Measurements from ENCODE around the gene SACM1L.

DNA sequence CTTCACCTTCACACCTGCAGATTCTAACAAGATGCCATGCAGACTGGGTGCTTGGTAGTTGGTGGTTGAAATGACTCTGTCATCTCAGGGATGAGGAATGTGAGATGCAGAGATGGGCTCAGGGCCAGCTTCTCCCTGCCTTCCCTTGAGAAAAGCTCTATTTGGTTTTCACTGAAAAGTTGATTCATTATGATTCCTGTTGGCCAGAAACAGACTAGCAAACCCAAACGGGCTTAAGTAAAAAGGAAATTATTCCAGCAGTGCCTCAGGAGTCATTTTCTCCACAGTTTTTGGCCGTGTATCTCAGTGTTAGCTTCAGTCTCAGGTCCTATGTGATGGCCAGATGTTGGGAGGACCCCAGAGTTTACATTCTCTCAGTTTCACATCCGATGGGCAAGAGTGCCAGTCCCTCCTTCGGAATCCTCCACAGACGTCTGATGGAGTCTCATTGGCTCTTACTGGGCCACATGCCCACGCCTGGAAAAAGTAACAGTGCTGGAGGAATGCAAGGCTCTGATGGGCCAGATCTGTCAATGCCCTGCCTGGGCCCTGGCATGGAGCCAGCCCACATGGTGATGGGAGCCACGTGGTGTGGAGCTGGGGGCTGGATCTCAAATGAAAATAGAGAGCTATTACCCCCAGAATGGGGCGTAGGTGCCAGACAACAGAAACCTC lies 22.3 kb upstream of the SACM1L start:
- TF ChIP-seq, protein P1, sequence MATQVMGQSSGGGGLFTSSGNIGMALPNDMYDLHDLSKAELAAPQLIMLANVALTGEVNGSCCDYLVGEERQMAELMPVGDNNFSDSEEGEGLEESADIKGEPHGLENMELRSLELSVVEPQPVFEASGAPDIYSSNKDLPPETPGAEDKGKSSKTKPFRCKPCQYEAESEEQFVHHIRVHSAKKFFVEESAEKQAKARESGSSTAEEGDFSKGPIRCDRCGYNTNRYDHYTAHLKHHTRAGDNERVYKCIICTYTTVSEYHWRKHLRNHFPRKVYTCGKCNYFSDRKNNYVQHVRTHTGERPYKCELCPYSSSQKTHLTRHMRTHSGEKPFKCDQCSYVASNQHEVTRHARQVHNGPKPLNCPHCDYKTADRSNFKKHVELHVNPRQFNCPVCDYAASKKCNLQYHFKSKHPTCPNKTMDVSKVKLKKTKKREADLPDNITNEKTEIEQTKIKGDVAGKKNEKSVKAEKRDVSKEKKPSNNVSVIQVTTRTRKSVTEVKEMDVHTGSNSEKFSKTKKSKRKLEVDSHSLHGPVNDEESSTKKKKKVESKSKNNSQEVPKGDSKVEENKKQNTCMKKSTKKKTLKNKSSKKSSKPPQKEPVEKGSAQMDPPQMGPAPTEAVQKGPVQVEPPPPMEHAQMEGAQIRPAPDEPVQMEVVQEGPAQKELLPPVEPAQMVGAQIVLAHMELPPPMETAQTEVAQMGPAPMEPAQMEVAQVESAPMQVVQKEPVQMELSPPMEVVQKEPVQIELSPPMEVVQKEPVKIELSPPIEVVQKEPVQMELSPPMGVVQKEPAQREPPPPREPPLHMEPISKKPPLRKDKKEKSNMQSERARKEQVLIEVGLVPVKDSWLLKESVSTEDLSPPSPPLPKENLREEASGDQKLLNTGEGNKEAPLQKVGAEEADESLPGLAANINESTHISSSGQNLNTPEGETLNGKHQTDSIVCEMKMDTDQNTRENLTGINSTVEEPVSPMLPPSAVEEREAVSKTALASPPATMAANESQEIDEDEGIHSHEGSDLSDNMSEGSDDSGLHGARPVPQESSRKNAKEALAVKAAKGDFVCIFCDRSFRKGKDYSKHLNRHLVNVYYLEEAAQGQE (IDR thresholded peaks at IDR 0.05; ENCODE audit: insufficient read depth in 1 of 2, low read depth in 2 of 2, low read length in 2 of 2): no peak
- TF ChIP-seq POLR2AphosphoS5 (IDR thresholded peaks at IDR 0.05; ENCODE audit: low read depth, low read length): no peak

Data from PFSK-1 (cell line).